RCC 7860 (cell line): Measurements from ENCODE around the gene CYP11A1.
A peak's percentile ranks its signal among the peaks of the same experiment; 100 is the strongest.

Experiments
- DNase-seq: peaks from one replicate; pipeline ENCODE4 v3.0.0-alpha.2; 2015; ENCODE audit warnings: low spot score
- FAIRE-seq: peaks from 2 replicates; lab custom pipeline; 2012; peaks lifted over from hg19 to GRCh38; lab: Jason Lieb, UNC

The CYP11A1 gene

DNA sequence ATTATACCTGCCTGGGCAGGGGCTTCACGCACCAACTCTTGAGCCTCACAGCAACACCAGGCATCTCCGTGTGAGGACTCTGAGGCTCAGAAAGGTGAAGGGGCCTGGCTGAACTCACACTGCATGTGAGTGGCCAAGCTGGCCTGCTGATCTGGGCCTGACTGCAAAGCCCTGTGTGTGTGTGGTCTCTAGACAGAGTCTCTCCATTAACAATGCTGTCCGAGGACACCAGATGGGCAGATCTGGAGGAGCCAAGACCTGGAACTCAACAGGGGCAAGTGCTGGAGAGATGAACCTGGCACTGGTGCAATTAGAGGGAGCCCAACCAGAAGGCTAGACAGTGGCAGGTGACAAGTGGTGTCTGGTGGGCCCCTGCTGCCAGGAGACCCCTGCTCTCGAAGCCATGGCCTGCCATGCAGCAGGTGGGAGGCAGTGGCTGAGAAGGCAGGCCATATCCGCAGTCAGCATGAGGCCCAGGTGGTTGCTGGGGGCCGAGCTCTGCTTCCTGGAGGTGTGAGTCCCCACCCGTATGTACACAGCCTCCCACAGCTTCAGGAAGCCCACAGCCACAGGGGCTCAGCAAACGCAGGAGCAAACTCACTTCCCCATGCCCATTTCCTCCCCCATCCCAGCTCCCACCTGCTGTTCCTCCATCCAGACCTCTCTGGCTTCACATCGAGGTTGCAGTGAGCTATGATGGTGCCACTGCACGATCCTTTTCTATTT, 39.0 kb downstream of the CYP11A1 start:
- no peak for FAIRE-seq
- DNase-seq, result no peak

DNA sequence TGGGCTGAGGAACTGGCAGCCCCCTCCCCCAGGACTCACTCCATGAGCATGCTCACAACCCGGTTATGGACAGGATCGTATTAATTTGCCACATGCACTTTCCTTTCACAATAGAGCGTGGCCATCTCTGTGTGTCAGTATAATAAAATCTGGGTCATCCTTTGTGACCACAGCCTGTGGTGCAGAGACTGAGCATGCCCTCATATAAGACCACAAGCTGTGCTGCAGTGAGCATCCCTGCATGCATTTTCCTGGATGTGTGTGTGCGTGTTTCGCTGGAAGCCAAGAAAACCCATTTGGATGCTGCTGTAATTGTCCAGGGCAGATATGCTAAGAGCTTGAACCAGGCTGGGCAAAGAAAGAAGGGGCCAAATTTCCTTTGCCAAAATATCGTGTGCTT, 39.7 kb downstream of the CYP11A1 start:
- DNase-seq (no peak), FAIRE-seq (no peak)

DNA sequence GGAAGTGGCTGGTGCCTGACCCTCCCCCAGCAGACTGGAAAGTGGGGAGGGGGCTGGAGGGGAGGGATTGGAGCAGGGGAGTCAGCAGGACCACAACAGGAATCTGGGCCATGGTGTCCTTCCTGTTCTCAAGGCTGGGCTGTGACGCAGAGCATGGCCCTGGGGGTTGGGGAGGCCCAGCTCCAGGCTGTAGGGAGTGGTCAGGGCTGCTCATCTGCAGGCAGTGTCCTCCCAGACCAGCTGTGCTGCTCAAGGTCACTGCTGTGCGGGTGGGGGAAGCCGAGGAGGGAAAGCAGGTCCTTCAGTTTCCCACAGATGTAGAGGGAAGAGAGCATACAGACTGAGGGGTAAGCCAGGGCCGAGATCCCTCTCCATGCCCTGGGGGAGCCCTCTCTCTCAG, 40.7 kb downstream of the CYP11A1 start:
- DNase-seq, result no peak
- FAIRE-seq, result no peak

DNA sequence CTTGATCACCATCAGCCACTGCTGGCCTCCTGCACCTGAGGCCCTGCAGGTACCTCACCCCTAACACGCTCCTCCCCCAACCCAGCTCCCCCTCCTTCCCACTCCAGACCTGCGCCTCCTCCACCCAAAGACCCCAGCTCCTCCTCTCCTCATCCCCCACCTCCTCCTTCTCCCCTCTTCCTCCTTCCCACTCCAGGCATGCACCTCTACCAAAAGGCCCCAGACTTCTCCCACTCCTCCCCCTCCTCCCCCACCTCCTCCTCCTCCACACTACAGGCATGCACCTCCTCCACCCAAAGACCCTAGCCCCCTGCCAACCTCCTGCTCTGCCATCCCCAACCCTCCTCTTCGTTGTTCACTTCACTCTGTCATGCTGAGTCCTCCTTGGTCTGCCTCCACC, 42.7 kb downstream of the CYP11A1 start:
- DNase-seq, result no peak
- no peak for FAIRE-seq

DNA sequence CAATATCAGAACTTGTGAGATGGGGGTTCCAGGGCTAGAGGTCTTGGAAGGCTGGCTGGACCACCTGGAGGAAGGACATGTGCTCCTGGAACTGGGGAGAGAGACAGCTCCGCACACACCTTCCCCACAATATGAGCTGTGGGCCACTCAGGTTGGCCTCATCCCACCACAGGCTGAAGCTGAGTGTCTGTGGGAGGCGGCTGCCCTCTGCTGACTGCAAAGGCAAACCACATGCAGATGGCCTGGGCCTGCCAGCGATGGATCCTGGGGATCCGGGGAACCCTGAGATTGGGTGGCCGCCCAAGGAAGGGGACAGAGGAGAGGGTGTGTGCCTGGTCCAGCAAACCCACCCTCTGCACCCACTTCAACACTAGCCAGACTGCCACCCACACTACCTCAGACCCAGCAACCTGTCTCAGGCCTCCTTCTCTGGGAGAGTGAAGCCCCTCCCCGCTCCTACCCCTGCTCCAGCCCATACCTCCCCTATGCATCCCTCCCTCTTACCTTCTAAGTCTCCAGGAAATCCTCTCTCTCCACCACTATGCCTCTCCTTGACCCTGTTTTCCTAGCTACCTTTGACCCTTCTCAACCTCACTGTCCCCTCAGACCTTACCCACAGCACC, 44.8 kb downstream of the CYP11A1 start:
- DNase-seq (peak; percentile 40), FAIRE-seq (no peak)

DNA sequence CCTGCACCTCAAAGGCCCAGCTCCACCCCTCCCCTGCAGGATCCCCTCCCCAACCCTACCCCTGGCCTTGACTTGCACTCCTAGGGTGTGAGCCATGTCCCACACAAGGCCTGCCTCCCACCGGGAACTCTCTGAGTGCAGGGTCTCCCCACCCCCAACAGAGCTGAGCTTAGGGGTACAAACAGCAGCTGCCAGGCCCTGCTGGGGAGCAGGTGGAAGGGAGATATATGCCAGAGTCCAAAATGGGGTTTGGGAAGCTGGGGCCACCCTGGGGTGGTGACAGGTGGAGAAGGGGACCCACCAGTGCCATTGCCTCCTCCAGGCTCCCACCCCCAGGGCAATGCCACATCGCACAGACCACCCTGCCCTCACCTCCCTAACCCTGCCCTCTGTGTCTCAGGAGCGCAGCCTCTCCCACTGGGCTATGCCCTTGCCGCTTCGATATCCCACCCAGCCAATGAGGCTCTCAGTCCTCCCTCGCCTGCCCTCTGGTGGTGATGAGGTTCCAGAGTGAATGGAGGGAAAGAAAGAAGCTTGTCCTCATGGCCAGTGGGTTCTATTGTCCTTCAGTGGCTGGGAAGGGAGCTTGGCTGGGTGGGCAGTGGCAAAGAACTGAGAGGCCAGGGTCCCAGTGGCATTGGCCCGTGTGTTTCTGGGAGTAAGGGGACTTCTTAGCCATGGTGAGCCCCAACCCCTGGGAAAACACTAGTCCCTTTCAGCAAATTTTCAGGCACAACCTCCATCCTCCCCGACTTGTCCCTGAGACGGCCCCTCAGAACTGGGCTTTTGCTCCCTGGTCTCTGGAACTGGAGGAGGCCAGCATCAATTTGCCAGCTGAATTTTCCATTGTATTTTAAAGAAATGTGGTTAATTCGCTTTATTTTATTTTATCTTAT, 46.8 kb downstream of the CYP11A1 start:
- no peak for FAIRE-seq
- no peak for DNase-seq

DNA sequence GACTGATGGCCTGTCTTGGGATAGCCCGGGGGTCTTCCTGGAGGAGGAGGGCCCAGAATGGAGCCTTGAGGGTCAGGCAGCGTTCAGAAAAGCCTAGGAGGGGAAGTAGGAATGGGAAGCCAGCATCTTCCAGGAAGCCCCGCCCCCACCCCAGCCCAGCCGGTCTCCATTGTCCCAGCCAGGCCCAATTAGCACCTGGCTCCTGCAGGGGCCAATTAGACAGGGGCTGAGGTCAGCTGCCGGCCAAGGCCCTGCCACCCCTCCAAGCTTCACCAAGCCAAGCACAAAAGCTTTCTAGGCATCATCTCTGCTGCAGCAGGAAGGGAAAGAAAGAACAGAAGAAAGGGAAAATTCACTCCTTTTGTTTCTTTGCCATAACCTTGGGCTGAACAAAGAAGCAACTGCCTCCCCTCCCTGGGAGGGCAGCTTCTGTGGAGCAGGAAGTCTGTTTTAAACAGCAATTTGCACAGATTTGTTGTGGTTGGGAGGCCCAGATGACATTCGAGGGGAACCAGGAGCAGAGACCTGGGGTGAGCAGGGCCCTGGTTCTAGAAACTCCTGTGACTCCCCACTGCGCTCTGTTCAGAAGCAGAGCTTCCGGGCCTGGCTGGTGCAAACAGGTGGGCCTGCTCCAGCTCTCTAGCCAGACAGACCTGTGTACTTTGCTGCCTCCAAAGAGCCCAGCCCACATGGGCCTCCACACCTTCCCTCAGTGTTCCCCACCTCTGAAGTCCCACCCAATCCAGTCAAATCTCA, 47.7 kb downstream of the CYP11A1 start:
- no peak for DNase-seq
- no peak for FAIRE-seq

DNA sequence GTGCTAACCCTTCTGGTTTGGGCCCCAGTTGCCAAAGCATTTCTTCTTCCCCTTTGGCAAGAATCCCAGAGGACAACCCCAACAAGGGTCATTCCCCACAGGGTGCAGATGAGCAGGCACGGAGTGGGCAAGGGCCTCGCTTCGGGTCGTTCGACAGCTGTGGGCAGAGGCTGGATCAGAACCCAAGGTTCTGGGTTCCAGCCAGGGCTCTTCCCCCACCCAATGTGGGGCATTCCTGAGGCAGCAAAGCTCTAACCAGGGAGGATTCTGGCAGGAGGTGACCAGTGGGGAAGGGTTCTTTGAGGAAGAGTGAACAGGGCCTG, 48.3 kb downstream of the CYP11A1 start:
- no peak for FAIRE-seq
- no peak for DNase-seq

DNA sequence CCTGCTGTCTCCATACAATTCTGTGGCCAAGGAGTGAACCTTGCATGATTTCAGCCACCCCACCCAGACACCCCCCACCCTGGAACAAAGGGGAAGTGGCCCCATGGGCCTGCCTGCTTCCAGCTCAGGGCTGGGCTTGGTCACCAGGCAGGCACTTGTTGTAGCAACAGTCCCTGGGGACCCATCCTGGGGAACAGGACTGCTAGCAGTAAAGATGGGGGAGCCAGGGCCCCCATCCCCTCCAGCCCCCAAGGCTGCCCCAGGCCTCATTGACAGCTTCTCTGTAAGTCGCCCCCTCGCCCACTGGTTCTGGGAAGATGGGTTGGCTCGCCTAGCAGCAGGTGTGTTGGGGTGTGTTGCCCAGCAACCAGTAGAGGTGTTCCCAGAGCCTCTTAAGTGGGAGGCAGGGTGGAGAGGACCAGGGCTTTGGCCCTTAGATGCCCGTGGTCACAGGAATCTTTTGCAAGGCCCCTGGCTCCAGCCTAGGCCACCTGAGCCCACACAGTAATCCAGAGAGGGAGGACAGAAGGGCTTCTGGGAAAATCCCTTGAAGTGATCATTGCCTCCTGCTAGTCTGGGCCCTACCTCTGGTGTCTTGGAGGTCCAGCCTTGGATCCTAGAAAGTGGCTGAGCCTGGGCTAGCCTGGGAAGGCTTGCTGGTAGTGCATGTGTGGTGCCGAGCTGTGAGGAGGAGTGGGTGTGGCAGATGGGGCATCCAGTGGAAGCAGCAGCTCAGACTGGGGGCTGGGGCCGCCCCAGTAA, 48.9 kb downstream of the CYP11A1 start:
- DNase-seq (no peak), FAIRE-seq (no peak)

DNA sequence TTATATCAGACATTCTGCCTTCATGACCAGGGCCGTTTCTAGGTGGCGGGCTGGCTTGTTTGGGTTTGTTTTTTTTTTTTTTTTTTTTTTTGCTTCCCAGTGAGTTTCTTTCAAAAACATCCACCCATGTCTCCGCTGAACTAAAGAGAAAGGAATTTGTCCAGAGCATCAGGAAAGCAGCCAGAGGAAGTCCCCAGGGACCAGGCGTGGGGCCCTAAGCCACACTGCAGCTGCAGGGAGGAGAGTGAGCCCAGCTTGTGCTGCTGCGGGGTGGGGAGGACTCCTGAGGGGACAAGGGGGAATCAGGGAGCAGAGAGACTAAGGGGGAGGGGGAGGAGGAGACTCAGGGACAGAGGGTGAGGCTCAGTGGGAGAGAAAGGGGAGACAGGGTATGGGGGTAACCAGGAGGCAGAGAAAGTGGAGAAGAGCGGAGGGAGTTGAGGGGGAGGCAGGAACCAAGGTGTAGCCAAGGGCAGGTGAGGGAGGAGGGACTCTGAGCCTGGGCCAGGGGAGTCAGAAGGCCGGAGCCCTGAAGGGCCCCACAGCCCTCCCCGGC, 49.5 kb downstream of the CYP11A1 start:
- DNase-seq, result peak; percentile 60
- no peak for FAIRE-seq

DNA sequence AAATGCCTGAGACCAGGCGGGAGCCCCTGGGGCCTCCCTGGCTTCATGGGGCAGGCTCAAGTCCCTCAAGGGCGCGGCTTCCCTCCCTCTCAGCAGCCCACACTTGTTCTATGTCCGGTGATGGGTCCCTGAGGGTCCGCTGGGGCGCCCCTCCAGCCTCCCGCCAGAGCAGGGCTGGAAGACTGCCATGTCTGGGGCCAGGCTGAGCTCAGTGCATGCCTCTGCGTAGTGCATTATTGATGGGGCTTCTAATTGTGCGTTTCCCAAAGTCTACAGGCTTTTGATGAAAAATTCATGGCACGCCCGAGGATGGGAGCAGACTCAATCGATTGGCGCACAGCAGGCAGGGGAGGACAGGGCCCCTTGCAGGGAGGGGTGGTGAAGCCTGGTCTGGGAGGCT, 51.3 kb downstream of the CYP11A1 start:
- FAIRE-seq, result no peak
- no peak for DNase-seq

DNA sequence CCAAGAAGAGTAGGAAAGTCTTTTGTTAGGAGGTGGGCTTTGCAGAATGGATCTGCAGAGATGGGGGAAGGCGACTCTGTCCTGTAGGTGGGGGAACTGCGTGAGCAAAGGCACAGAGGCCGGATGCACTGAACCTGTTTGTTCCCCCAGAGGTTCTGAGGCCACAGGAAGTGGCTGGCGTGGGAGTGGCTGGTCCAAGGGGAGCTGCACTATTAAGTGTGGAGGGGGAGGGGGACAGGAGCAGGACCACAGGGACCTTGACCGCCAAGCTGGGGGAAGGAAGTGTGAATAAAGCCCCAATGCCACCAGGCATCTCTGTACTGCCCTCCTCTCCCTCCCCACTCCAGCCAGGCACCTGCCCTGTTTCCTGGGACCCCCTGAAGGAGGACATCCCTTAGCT, 51.8 kb downstream of the CYP11A1 start:
- DNase-seq (peak; percentile 6), FAIRE-seq (no peak)

DNA sequence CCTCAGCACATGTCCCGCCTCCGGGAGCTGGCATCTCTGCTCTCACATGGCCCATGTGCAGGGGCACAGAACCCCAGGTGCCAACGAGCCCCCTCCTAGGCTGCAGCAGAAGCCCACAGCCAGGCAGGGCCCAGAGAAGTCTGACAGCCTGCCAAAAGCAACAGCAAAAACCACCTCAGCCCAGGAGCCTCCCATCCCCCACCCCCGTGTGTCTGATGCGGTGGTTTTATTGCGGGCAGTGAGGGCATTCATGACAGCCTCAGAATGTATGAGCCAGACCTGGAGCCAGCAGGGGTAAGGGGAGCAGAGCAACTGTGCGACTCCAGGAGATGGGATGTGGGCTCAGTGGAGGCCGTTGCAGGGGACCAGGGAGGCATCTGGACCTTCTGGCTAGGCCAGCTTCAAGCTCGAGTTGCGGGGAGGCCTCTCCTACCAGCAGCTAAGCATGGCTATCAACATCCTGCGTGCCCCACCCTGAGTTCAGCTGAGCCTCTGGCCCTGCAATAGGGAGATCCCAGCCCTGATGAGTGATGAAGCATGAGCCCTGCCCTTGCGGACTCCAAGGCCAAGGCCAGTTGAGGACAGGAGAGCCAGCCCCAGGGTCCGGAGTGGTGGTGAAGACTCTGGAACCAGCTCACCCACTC, 52.5 kb downstream of the CYP11A1 start:
- DNase-seq (peak; percentile 31), FAIRE-seq (no peak)

DNA sequence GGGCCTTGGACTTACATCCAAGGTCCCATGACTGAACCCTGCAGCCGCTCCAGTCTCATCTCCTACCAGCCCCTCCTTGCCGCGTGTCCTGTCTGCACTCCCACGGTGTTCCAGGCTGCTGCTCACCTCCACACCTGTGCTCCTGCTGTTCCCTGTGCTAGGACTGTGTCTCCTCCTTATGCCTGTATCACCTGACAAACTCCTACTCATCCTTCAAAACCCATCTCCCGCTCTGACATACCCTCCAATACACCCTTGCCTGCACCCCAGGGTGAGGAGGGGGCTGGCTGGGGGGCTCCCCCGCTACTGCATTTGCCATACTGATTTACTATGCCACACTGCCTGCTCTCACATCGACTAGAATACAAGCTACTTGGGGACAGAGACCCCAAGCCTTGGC, 53.6 kb downstream of the CYP11A1 start:
- DNase-seq (no peak), FAIRE-seq (no peak)

DNA sequence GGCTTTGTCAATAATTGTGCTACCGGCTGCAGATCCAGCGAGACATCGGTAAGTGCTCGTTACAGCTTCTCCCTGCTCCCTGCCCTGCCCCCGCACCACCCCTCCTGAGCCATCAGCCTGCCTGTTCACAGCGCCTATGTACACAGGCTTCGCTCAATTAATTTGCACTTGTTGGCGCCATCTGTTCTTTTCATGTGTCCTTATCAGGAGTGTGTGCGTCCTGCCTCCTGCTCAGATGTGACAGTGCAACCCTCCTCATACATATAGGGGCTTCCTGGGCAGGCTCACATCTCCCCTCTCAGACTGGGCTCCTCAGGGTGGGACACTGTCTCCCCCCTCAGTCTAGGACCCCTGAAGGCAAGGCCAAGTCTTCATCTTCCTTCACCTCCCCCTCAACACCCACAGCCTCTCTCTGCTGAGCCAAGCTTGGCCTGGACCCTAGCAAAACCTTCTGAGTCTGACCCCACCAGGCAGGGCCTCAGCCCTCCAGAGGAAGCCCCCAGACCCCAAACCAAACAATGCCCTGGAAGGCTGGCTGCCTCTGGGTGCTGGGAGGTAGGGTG, 54.9 kb downstream of the CYP11A1 start:
- no peak for DNase-seq
- FAIRE-seq, result no peak

DNA sequence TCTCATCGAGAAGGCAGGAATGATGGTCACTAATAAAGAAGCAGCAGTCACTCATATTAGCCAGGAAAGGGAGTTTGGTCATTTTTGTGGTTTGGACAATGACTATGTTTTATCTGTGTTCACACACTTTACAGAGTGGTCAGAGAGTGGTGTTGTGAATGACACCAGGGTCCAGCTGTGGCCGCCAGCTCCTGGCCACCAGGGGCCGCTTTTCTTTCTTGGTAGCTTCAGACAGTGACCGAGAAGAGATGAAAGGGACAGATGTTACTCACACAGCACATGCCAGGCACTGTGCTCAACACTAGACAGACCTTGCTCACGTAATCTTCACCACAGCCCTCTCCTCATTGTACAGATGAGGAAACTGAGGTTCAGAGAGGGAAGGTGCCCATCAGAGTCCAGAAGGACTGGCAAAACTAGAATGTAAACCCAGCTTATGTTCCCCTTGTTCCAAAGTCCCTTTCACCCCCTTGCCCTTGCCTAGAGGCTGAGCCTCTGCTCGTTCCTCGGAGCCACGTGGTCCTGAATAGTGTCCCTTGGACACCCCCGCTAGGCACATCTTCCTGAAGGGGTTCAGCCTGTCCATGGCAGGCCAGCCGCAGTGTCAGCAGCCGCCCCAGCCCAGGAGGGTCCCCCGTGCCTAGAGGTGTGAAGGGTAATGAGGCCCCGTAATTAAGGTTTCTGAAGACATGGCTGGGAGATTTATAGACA, 55.6 kb downstream of the CYP11A1 start:
- FAIRE-seq (peak; percentile 11), DNase-seq (peak; percentile 40)

DNA sequence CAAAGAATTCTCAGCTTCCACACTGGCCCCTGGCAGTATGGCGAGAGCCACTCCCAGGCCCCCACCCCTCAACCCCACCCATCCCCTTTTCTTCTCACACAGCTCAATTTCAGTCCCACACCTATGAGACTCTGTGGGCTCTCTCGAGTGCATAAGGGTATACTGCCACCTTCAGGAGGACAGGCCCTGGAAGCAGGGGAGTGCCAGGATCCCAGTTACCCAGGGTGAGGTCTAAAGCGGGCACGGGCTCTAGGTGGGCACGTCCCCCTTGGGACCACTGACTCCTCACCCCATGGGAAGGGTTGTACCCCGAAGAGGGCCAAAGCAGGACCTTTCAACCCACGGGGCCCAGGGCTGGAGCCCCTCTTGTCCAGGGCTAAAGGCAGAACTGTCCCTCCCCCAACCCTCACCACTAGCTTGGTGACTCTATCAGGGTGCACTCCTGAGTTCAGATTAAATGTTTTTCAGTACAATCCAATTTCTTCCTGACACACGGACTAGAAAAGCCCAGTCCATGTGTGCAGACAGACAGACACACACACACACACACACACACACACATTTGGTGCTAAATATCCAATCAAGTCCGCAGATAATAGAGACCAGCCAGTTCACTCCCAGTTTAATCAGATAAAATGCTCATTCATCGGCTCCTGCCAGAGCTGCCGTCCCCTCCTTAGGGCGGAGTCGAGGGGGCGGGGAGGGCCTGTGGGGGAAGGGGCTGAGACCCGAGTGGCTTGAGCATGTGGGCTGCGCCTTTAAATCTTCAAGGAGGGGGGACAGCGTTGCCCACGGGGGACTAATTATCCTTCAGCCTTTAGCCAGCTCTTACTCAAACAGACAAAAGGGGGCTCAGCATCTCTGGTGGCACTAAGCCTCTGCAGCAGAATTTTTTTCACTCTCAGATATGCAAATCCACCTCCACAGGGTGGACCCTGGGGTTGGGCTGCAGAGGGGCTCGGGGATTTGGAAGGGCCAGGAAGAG, 59.3 kb downstream of the CYP11A1 start:
- DNase-seq, result peak; percentile 40
- FAIRE-seq, result no peak
